Thymus (tissue), 11 donors: ENCODE measurements around the gene LRP1B. TPM values are rescaled to one million over a fixed set of nuclear protein-coding genes. Genes with fewer than 3 reads are reported as not detected.

Source experiments
- DNase-seq, 9 donors: peaks; one replicate each; pipeline ENCODE4 v3.0.0-alpha.2; 2013; ENCODE audit warnings: low spot score in 9 of 9, low read depth in 6 of 9, missing footprints in 1 of 9
- H3K27ac ChIP-seq, 2 donors: one replicate each; pipeline ENCODE4 v1.5.1; 2013; ENCODE audit warnings: control low read depth in 1 of 2, low read depth in 1 of 2, low read length in 1 of 2, mild to moderate bottlenecking in 1 of 2, moderate library complexity in 1 of 2
- H3K27me3 ChIP-seq, 2 donors: one replicate each; pipeline ENCODE4 v1.5.1; 2013; ENCODE audit warnings: low read length in 1 of 2; ENCODE audit not compliant: control insufficient read depth in 2 of 2, insufficient read depth in 1 of 2
- H3K36me3 ChIP-seq, 2 donors: one replicate each; pipeline ENCODE4 v1.5.1; 2013; ENCODE audit warnings: low read length in 1 of 2, mild to moderate bottlenecking in 1 of 2, moderate library complexity in 1 of 2; ENCODE audit not compliant: control insufficient read depth in 2 of 2, insufficient read depth in 2 of 2
- H3K4me1 ChIP-seq, 2 donors: one replicate each; pipeline ENCODE4 v1.5.1; 2013; ENCODE audit warnings: low read length in 2 of 2; ENCODE audit not compliant: control insufficient read depth in 2 of 2, insufficient read depth in 2 of 2
- H3K4me3 ChIP-seq, 2 donors: one replicate each; pipeline ENCODE4 v1.5.1; 2013; ENCODE audit warnings: low read length in 2 of 2, control low read depth in 1 of 2, mild to moderate bottlenecking in 1 of 2
- H3K9me3 ChIP-seq, 2 donors: one replicate each; pipeline ENCODE4 v1.5.1; 2013; ENCODE audit warnings: low read length in 1 of 2, mild to moderate bottlenecking in 1 of 2; ENCODE audit not compliant: control insufficient read depth in 2 of 2, insufficient read depth in 1 of 2
- WGBS: extraction: QIAGEN DNeasy Blood & Tissue Kit; methylation state at CpG from one replicate; pipeline ENCODE4 v1.1.7; 2013; 5-methylcytosine and 5-hydroxymethylcytosine counted together
- polyA plus RNA-seq: library from polyadenylated mRNA; stranded (reverse); fragments of 200-250 nt; gene quantifications from one replicate; pipeline ENCODE4 v1.2.3, GENCODE V29; 2013
- total RNA-seq: library from RNA; stranded (reverse); fragments of 120-200 nt; gene quantifications from one replicate; pipeline ENCODE4 v1.2.4, GENCODE V29; 2013
- donor health status: healthy.

The LRP1B gene
- total and polyA plus RNA-seq, 2 donors = 0.18 to 0.28 TPM

GRCh38 chr2:141323571-141323970 is 807.2 kb downstream of the LRP1B start:
- no peak overlapping the region for H3K4me3 ChIP-seq
- WGBS = 74% methylated on average over 2 of the region's 2 CpGs
- H3K27me3 ChIP-seq = no peaks in the 10 kb centered on the region
- H3K36me3 ChIP-seq = no peaks in the 10 kb centered on the region
- H3K4me1 ChIP-seq = no peaks in the 10 kb centered on the region
- no peak overlapping the region for H3K27ac ChIP-seq
- no peak for DNase-seq
- no peaks in the 10 kb centered on the region for H3K9me3 ChIP-seq

GRCh38 chr2:141317986-141318385 is 812.8 kb downstream of the LRP1B start:
- Histone ChIP-seq H3K27ac (no peak overlapping the region), H3K4me3 (no peak overlapping the region), H3K4me1 (no peaks in the 10 kb centered on the region)

GRCh38 chr2:141316606-141317005 is 814.2 kb downstream of the LRP1B start:
- 93% methylated on average over 3 of the region's 3 CpGs for WGBS
- no peak overlapping the region for H3K27ac ChIP-seq
- H3K4me1 ChIP-seq = no peaks in the 10 kb centered on the region
- no peak for DNase-seq
- no peaks in the 10 kb centered on the region for H3K27me3 ChIP-seq
- no peaks in the 10 kb centered on the region for H3K9me3 ChIP-seq
- H3K4me3 ChIP-seq = no peak overlapping the region
- no peaks in the 10 kb centered on the region for H3K36me3 ChIP-seq

More at GRCh38 chr2:141317986-141318385, 812.8 kb downstream of the LRP1B start:
- H3K9me3 ChIP-seq = no peaks in the 10 kb centered on the region
- DNase-seq = no peak
- no peaks in the 10 kb centered on the region for H3K27me3 ChIP-seq
- H3K36me3 ChIP-seq = no peaks in the 10 kb centered on the region

GRCh38 chr2:141316103-141316502 is 814.7 kb downstream of the LRP1B start:
- Histone ChIP-seq H3K36me3 (no peaks in the 10 kb centered on the region), H3K9me3 (no peaks in the 10 kb centered on the region), H3K4me3 (no peak overlapping the region), H3K4me1 (no peaks in the 10 kb centered on the region), H3K27ac (no peak overlapping the region), H3K27me3 (no peaks in the 10 kb centered on the region)
- 84% methylated on average over 3 of the region's 3 CpGs for WGBS
- DNase-seq = no peak

- Histone ChIP-seq H3K9me3 (no peaks in the 10 kb centered on the region), H3K4me3 (no peak overlapping the region), H3K36me3 (no peaks in the 10 kb centered on the region), H3K27me3 (no peaks in the 10 kb centered on the region), H3K27ac (no peak overlapping the region), H3K4me1 (no peaks in the 10 kb centered on the region)
- DNase-seq = no peak
- 97% methylated on average over 4 of the region's 4 CpGs for WGBS
Observed at GRCh38 chr2:141313972-141314371, 816.8 kb downstream of the LRP1B start.

- Histone ChIP-seq H3K27me3 (no peaks in the 10 kb centered on the region), H3K4me1 (no peaks in the 10 kb centered on the region)
- DNase-seq = no peak
Observed at GRCh38 chr2:141311430-141311829, 819.4 kb downstream of the LRP1B start.

GRCh38 chr2:141306368-141306767 is 824.4 kb downstream of the LRP1B start:
- Histone ChIP-seq H3K4me3 (no peak overlapping the region), H3K9me3 (no peaks in the 10 kb centered on the region), H3K36me3 (no peaks in the 10 kb centered on the region), H3K27ac (no peak overlapping the region), H3K27me3 (no peaks in the 10 kb centered on the region), H3K4me1 (no peaks in the 10 kb centered on the region)
- DNase-seq = no peak

More at GRCh38 chr2:141311430-141311829, 819.4 kb downstream of the LRP1B start:
- Histone ChIP-seq H3K4me3 (no peak overlapping the region), H3K36me3 (no peaks in the 10 kb centered on the region), H3K9me3 (no peaks in the 10 kb centered on the region), H3K27ac (no peak overlapping the region)

GRCh38 chr2:141301551-141301950 is 829.3 kb downstream of the LRP1B start:
- Histone ChIP-seq H3K4me3 (no peak overlapping the region), H3K9me3 (no peaks in the 10 kb centered on the region), H3K36me3 (no peaks in the 10 kb centered on the region), H3K27me3 (no peaks in the 10 kb centered on the region), H3K4me1 (no peaks in the 10 kb centered on the region), H3K27ac (no peak overlapping the region)
- 91% methylated on average over 2 of the region's 2 CpGs for WGBS
- DNase-seq = no peak

- H3K9me3 ChIP-seq = no peaks in the 10 kb centered on the region
- no peak overlapping the region for H3K27ac ChIP-seq
- no peaks in the 10 kb centered on the region for H3K27me3 ChIP-seq
- no peak for DNase-seq
- H3K4me1 ChIP-seq = no peaks in the 10 kb centered on the region
- 92% methylated on average over 4 of the region's 4 CpGs for WGBS
- no peaks in the 10 kb centered on the region for H3K36me3 ChIP-seq
- no peak overlapping the region for H3K4me3 ChIP-seq
Observed at GRCh38 chr2:141280037-141280436, 850.8 kb downstream of the LRP1B start.

- Histone ChIP-seq H3K9me3 (no peaks in the 10 kb centered on the region), H3K27me3 (no peaks in the 10 kb centered on the region), H3K4me1 (no peaks in the 10 kb centered on the region), H3K4me3 (no peak overlapping the region), H3K27ac (no peak overlapping the region), H3K36me3 (no peaks in the 10 kb centered on the region)
- 88% methylated on average over 2 of the region's 2 CpGs for WGBS
- DNase-seq = no peak
Observed at GRCh38 chr2:141271346-141271745, 859.5 kb downstream of the LRP1B start.
